Endothelial cell of umbilical vein (primary cell): ENCODE measurements around the gene NPY2R. TPM values are rescaled to one million over a fixed set of nuclear protein-coding genes. Genes with fewer than 3 reads are reported as not detected.

ENCODE experiments used
- BruUV-seq: library from RNA; stranded (reverse); fragments of 400-500 nt; replicated peaks from 2 replicates; lab custom pipeline; 2021; lab: Mats Ljungman, UMichigan
- CTCF ChIA-PET: fragments of 300-600, 350-600 bp; sonication (Branson Sonifier 250); formaldehyde crosslinking; loops from one replicate; lab custom pipeline; 2021; ENCODE audit warnings: antibody characterized with exemption, inconsistent platforms; lab: Charles Lee
- POLR2A ChIA-PET: fragments of 300-600, 350-600 bp; sonication (Branson Sonifier 250); formaldehyde crosslinking; loops from one replicate; lab custom pipeline; 2021; ENCODE audit warnings: antibody characterized with exemption, inconsistent platforms; lab: Charles Lee
- DNase-seq: peaks from one replicate; pipeline ENCODE4 v3.0.0-alpha.2; 2011; ENCODE audit warnings: low read depth, low spot score
- FAIRE-seq: peaks from 2 replicates; lab custom pipeline; 2011; peaks lifted over from hg19 to GRCh38; lab: Jason Lieb, UNC
- H2AFZ ChIP-seq: 2 replicates; pipeline ENCODE4 v1.6.0; 2012; ENCODE audit warnings: low read depth, low read length, control low read depth, inconsistent platforms
- H3K27ac ChIP-seq: 2 replicates; pipeline ENCODE4 v1.5.1; 2011; ENCODE audit warnings: low read depth, mild to moderate bottlenecking, control low read depth, low read length, moderate library complexity; ENCODE audit not compliant: insufficient read depth
- H3K27me3 ChIP-seq, 2 experiments: 2 replicates each; pipeline versions ENCODE4 v1.6.0 to v1.6.1; 2011; ENCODE audit warnings: low read length in 2 of 2, mixed read lengths in 1 of 2; ENCODE audit not compliant: control insufficient read depth in 2 of 2, insufficient read depth in 2 of 2
- H3K36me3 ChIP-seq, 2 experiments: 2 replicates in 1 of 2; 3 replicates in 1 of 2; pipeline ENCODE4 v1.5.1; 2011; ENCODE audit warnings: low read length in 2 of 2, mild to moderate bottlenecking in 1 of 2, moderate library complexity in 1 of 2; ENCODE audit not compliant: control insufficient read depth in 2 of 2, insufficient read depth in 2 of 2; ENCODE audit errors: extremely low read depth in 1 of 2
- H3K4me1 ChIP-seq: 3 replicates; pipeline ENCODE4 v1.5.1; 2011; ENCODE audit warnings: mild to moderate bottlenecking, low read length; ENCODE audit not compliant: control insufficient read depth, insufficient read depth; ENCODE audit errors: extremely low read depth
- H3K4me2 ChIP-seq: 2 replicates; pipeline ENCODE4 v1.6.1; 2011; ENCODE audit warnings: low read length, control low read depth, mixed read lengths; ENCODE audit not compliant: insufficient read depth
- H3K4me3 ChIP-seq, 3 experiments: fragments of 200-600 bp in 1 of 3; sonication (generic), shearing (Covaris generic) in 1 of 3; replicated peaks in 1 of 3; 2 replicates each; pipeline ENCODE4 v1.5.1; 2011 to 2016; ENCODE audit warnings: control low read depth in 3 of 3, low read length in 3 of 3, mild to moderate bottlenecking in 2 of 3, inconsistent platforms in 1 of 3, low read depth in 1 of 3, moderate library complexity in 1 of 3; ENCODE audit not compliant: insufficient read depth in 1 of 3
- H3K79me2 ChIP-seq: 2 replicates; pipeline ENCODE4 v1.6.0; 2012; ENCODE audit warnings: low read length, inconsistent platforms; ENCODE audit not compliant: control insufficient read depth, insufficient read depth
- H3K9ac ChIP-seq: replicated peaks from 2 replicates; pipeline ENCODE3; 2011; ENCODE audit warnings: low read length, control low read depth; ENCODE audit not compliant: insufficient read depth; ENCODE audit errors: extremely low read depth
- H3K9me1 ChIP-seq: replicated peaks from 3 replicates; pipeline ENCODE4 v1.6.0; 2011; ENCODE audit warnings: mild to moderate bottlenecking, low read length; ENCODE audit not compliant: control insufficient read depth, insufficient read depth; ENCODE audit errors: extremely low read depth
- H3K9me3 ChIP-seq: replicated peaks from 2 replicates; pipeline ENCODE4 v1.5.1; 2012; ENCODE audit warnings: low read length, inconsistent platforms; ENCODE audit not compliant: control insufficient read depth, insufficient read depth
- H4K20me1 ChIP-seq: replicated peaks from 2 replicates; pipeline ENCODE3; 2011; ENCODE audit warnings: mild to moderate bottlenecking, low read length; ENCODE audit not compliant: control insufficient read depth, insufficient read depth; ENCODE audit errors: extremely low read depth
- CTCF ChIP-seq, 2 donors: IDR thresholded peaks; 1 replicate in 1 of 2; 2 replicates in 1 of 2; pipeline ENCODE4 v1.5.1; 2011; ENCODE audit warnings: low read length in 2 of 2, mild to moderate bottlenecking in 2 of 2, moderate library complexity in 2 of 2, control low read depth in 1 of 2, inconsistent platforms in 1 of 2, low read depth in 1 of 2; ENCODE audit not compliant: insufficient read depth in 1 of 2; ENCODE audit errors: extremely low read depth in 1 of 2
- EZH2 ChIP-seq: IDR thresholded peaks from 2 replicates; pipeline ENCODE4 v1.6.1; 2012; ENCODE audit warnings: borderline replicate concordance, low read depth, mild to moderate bottlenecking, moderate library complexity, low read length, inconsistent platforms; ENCODE audit not compliant: severe bottlenecking
- FOS ChIP-seq: IDR thresholded peaks from 2 replicates; pipeline ENCODE4 v1.6.1; 2011; ENCODE audit warnings: mild to moderate bottlenecking, low read length, moderate library complexity, borderline replicate concordance; ENCODE audit not compliant: insufficient read depth
- GATA2 ChIP-seq: IDR thresholded peaks from 2 replicates; pipeline ENCODE4 v1.7.0; 2011; ENCODE audit warnings: low read depth, mild to moderate bottlenecking, moderate library complexity, mixed read lengths, low read length; ENCODE audit not compliant: insufficient read length, insufficient read depth
- JUN ChIP-seq: IDR thresholded peaks from 2 replicates; pipeline ENCODE4 v1.6.1; 2011; ENCODE audit warnings: borderline replicate concordance, low read depth; ENCODE audit not compliant: insufficient read length, insufficient read depth
- MAX ChIP-seq: IDR thresholded peaks from 2 replicates; pipeline ENCODE4 v1.6.1; 2011; ENCODE audit not compliant: insufficient read depth, insufficient read length
- MYC ChIP-seq: IDR thresholded peaks from one replicate; pipeline ENCODE4 v1.6.1; 2011; ENCODE audit warnings: mild to moderate bottlenecking, low read depth, low read length
- POLR2A ChIP-seq: IDR thresholded peaks from 2 replicates; pipeline ENCODE4 v1.6.1; 2012; ENCODE audit warnings: low read depth, mild to moderate bottlenecking, control low read depth, low read length
- POLR2AphosphoS5 ChIP-seq: IDR thresholded peaks from 2 replicates; pipeline ENCODE4 v1.6.1; 2012; ENCODE audit warnings: low read depth, mild to moderate bottlenecking, control low read depth, low read length, moderate library complexity; ENCODE audit not compliant: insufficient read depth
- dilution Hi-C: fragments of 300-500 bp; cut with MboI; formaldehyde crosslinking; loops from one replicate; pipeline ENCODE4 v1.15.0; 2019; ENCODE audit warnings: low sequenced_read_pairs; ENCODE audit not compliant: extremely low pct_ligation_motif_present
- intact Hi-C: fragments of 100-400 bp; cut with micrococcal nuclease; formaldehyde crosslinking; loops from one replicate; pipeline ENCODE4 v1.10.0; 2022
- polyA plus RNA-seq, 4 experiments: library from polyadenylated mRNA; depleted of rRNA in 3 of 4; stranded (reverse) in 3 of 4; unstranded in 1 of 4; fragments of >200 nt; gene quantifications; 2 replicates each; pipeline versions ENCODE4 v1.2.1 to v1.2.3, GENCODE V29; 2011 to 2012; ENCODE audit warnings: missing spikeins in 1 of 4
- total RNA-seq: library from RNA; stranded (reverse); gene quantifications from 2 replicates; pipeline ENCODE4 v1.2.3, GENCODE V29; 2021

Gene NPY2R
- total and polyA plus RNA-seq, 2 donors (not counting 3 experiments of a cell fraction or from before 2014, with no cell fraction given) = not detected

GRCh38 chr4:155170569-155170968, 37.9 kb upstream of the NPY2R start:
- ChIA-PET POLR2A (no interaction called here), CTCF (interaction anchor here (2.4 kb wide), 1 partner anchor 144 kb away, joined by 12 read pairs; no protein-coding TSS in a partner anchor)
- no peak overlapping the region for H3K27ac ChIP-seq
- H3K4me1 ChIP-seq = no peaks in the 10 kb centered on the region
- FAIRE-seq (no peak), DNase-seq (no peak)
- no peaks in the 10 kb centered on the region for H3K9me1 ChIP-seq
- no peaks in the 10 kb centered on the region for H3K9me3 ChIP-seq
- no peaks in the 10 kb centered on the region for H4K20me1 ChIP-seq
- no peak overlapping the region for H3K4me3 ChIP-seq
- H3K27me3 ChIP-seq = no peaks in the 10 kb centered on the region
- BruUV-seq = no TSS peak
- no peak overlapping the region for H3K9ac ChIP-seq
- H2AFZ ChIP-seq = no peak overlapping the region
- TF ChIP-seq JUN (no peak), MAX (no peak), GATA2 (no peak), CTCF (IDR thresholded peaks at IDR 0.05; ENCODE audit: extremely low read depth in 1 of 2, insufficient read depth in 1 of 2, low read depth in 1 of 2, low read length in 2 of 2) (no peak), FOS (no peak)
- dilution Hi-C loops = no loop called here
- no peak overlapping the region for H3K4me2 ChIP-seq
- no peaks in the 10 kb centered on the region for H3K36me3 ChIP-seq
- intact Hi-C loops = no loop called here
- no peaks in the 10 kb centered on the region for H3K79me2 ChIP-seq

GRCh38 chr4:155173371-155173770, 35.1 kb upstream of the NPY2R start:
- intact Hi-C loops (no loop called here), dilution Hi-C loops (no loop called here)
- Histone ChIP-seq H3K9ac (no peak overlapping the region), H3K27ac (no peak overlapping the region), H3K79me2 (no peaks in the 10 kb centered on the region), H3K4me2 (no peak overlapping the region), H3K9me1 (no peaks in the 10 kb centered on the region), H2AFZ (no peak overlapping the region), H3K9me3 (no peaks in the 10 kb centered on the region), H3K4me3 (no peak overlapping the region), H4K20me1 (no peaks in the 10 kb centered on the region), H3K36me3 (no peaks in the 10 kb centered on the region), H3K27me3 (no peaks in the 10 kb centered on the region), H3K4me1 (no peaks in the 10 kb centered on the region)
- POLR2A ChIA-PET = no interaction called here
- no peak for TF ChIP-seq FOS
- TF ChIP-seq MYC = no peak
- TF ChIP-seq POLR2AphosphoS5 = no peak
- TF ChIP-seq EZH2 = no peak
- no peak for TF ChIP-seq MAX
- no peak for TF ChIP-seq JUN
- TF ChIP-seq GATA2 = no peak
- TF ChIP-seq POLR2A = no peak
- no peak for TF ChIP-seq CTCF (IDR thresholded peaks at IDR 0.05; ENCODE audit: extremely low read depth in 1 of 2, insufficient read depth in 1 of 2, low read depth in 1 of 2, low read length in 2 of 2)
- no peak for DNase-seq
- no peak for FAIRE-seq
- CTCF ChIA-PET = no interaction called here
- BruUV-seq = no TSS peak
